ENCODE measurements around the gene FERMT2.
"Not testable (repeated sequence)": the region's sequence is repeated elsewhere in the genome, so short reads cannot be mapped to it uniquely, and the experiment has no call there.

The FERMT2 gene

DNA sequence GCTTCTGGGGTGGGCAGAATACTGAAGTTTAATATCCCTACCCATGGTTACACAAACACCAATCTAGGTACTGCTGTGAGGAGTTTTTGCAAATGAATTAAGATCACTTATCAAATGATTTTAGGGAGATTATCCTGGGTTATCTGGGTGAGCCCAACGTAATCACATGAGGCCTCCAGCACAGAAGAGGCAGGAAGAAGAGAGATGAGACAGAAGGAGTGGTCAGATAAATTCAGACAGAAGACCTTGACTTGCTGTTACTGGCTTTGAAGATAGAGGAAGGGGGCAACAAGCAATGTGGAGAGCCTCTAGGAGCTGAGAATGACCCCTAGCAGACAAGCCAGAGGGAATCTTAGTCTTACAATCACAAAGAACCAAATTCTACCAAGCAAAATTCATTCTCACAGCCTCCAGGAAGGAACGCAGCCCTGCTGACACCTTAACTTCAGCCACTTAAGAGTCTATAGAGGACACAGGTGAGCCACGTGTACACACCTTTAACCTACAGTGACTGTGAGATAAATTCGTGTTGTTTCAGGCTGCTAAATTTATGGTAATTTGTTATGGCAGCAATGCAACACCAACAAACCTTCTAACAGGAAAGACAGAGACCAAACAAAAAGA lies 49.4 kb downstream of the FERMT2 start:
- DNase-seq (ENCODE audit: low spot score): no peak

DNA sequence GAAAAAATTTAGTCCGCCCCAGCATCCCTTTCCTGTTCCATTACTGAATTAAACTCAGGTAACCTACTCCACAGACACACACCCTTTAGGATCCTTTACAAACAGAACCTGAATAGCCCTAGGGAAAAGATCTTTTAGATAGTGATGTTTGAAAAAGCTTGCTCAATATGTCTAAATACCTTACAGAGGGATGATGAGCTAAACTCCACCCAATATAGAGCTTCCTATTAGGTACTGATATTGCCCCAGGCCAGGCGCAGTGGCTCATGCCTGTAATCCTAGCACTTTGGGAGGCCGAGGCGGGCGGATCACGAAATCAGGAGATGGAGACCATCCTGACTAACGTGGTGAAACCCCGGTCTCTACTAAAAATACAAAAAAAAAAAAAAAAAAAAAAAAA lies 50.1 kb downstream of the FERMT2 start:
- DNase-seq (ENCODE audit: low spot score): no peak

DNA sequence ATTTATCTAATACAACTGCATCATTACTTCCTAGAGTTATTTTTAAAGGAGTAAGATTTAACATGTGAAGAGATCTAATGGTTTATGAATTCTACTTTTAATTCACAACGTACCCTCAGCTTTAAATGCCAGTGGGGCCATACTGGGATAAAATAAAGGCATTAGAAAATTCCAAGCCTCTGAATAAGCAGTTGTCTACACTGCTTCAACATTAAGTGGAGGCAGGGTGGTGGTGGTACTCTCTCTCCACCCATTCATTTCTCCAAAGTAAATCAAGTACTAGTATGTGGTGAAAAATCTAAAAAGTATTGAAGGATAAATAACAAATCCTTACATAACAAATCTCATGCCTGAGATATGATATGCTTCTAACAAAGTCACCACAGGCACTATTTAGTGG lies 52.4 kb downstream of the FERMT2 start:
- no peak for DNase-seq (ENCODE audit: low spot score)

DNA sequence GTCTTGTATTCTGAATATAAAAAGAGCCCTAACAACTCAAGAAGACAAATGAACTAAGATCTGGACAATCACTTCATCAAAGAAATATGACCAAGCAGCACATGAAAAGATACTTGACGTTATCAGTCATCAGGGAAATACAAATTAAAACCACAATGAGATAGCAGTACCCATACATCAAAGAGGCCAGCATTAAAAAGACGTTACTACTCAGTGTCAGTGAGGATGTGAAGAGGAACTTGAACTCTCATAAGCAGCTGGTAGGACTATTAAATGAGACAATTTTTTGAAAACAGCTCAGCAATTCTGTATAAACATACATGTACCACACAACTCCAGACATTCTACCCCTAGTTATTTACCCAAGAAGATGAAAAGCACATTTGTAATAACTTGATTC lies 55.9 kb downstream of the FERMT2 start:
- peak; percentile 3 for DNase-seq (ENCODE audit: low spot score)

DNA sequence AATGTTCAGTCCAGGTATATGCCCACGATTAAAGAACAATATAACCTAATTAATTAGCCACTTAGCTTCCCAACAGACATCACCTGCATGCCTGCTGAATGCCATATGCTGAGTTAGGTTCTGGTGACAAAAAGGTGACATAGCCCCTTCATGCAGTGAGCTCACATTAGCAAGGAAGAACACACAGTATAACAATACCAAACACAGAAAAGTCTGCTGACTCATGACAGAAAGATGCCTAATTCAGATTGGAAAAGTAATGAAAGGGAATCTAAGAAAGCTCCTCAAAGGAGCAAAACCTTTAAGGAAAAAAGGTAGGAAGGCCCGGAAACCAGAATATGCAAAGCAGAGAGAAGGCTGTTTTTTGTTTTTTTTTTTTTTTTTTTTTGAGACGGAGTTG lies 59.0 kb downstream of the FERMT2 start:
- no peak for DNase-seq (ENCODE audit: low spot score)

DNA sequence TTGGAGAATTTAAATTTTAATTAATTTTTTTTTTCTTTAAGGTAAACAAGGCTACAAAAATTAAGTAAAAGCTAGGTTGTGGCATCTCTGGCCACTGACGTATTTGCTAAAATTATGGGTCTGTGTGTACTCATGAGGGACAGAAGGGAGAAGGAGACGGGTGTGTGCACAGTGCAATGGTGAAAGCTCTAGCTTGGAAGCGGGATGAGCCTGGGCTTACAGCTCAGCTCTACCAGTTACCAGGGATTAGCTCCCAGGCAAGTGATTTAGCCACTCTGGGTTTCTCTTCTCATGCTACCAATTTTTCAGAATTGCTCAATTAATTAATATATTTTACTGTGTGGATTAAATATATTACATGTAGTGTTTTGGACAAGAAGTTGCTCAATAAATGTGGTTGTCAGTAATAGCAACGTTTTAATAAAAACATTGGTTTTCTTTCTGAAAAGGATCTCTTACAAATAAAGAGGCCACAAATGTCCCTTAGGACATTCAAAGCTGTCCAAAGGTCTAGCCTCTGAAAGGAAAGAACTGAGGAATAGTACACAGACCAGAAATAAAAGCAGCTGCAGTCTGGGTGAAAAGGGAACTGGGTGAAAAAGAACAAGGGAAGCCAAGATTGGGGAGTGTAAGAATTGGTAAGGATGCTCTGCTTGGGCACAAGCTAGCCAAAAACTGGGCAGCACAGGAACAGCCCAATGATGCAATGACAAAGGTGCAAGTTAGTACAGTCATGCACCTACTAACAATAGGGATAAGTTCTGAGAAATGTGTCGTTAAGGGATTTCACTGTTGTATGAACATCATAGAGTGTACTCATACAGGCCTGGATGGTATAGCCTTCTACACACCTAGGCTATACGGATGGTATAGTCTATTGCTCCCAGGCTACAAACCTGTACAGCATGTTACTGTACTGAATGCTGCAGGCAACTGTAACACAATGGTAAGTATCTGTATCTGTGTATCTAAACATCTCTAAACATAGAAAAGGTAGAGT lies 61.7 kb downstream of the FERMT2 start:
- no peak for DNase-seq (ENCODE audit: low spot score)

DNA sequence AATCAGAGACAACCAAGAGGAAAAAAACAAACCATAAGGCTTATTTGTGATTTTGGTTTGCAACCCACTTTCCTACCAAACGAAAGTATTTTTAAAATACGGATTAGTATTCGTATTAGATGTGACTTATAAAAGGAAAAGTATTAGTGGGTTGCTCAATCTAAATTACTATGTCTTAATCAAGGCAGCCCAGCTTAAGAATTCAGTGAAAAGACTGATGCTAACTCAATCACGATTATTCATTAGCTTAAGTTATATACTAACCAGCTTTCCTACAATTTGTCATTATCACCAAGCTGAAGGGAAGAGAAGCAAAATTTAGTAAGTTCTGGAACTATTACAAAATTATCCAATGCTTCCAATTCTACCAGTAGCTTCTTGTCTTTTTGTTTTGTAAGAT lies 62.7 kb downstream of the FERMT2 start:
- DNase-seq (ENCODE audit: low spot score): no peak

DNA sequence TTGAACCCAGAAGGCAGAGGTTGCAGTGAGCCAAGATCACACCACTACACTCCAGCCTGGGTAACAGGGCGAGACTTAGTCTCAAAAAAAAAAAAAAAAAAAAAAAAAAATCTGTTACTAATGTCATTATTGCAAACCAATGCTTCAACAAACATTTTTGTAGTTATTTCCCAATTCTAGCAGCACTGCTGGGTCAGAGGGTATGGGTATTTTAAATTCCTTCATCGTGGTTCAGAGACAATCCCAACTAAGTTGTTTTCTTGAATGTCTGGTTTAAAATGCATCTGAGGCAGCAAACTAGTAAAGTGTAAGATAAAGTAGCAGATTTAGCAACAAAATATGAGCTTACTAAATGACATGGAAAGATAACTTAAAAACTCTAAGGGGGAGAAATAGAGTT lies 65.6 kb downstream of the FERMT2 start:
- no peak for DNase-seq (ENCODE audit: low spot score)

DNA sequence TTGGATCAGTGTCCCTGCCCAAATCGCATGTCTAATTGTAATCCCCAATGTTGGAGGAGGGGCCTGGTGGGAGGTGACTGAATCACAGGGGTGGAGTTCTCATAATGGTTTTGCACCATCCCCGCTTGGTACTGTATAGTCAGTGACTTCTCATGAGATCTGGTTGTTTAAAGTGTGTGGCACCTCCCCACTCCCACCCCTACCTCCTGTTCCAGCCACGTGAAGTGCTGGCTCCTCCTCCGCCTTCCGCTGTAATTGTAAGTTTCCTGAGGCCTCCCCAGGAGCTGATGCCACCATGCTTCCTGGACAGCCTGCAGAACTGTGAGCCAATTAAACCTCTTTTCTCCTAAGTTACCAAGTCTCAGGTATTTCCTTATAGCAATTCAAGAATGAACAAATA lies 67.2 kb downstream of the FERMT2 start:
- DNase-seq (ENCODE audit: low spot score): no peak

DNA sequence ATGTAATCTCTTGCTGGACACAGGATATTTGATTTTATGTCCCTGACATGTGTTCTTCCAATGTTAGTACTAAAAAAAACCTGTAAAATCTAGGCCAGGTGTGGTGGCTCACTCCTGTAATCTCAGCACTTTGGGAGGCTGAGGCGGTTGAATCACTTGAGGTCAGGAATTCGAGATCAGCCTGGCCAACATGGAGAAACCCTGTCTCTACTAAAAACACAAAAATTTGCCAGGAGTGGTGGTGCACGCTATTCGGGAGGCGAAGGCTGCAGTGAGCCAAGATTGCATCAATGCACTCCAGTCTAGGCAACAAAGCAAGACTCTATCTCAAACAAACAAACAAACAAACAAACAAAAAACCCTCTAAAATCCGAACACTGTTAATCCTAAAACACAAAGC lies 68.0 kb downstream of the FERMT2 start:
- DNase-seq (ENCODE audit: low spot score): no peak

DNA sequence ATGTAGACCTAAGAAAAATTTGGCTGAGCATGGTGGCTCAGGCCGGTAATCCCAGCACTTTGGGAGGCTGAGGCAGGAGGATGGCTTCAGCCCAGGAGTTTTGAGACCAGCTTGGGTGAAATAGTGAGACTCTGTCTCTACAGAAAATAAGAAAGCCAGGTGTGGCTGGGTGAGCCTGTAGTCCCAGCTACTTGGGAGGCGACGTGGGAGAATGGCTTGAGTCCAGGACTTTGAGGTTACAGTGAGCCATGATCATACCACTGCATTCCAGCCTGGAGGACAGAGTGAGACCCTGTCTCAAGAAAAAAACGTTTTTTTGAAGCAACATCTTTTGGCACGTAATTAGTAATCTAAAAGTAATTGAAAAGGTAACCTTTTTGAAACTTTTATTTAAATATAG lies 70.9 kb downstream of the FERMT2 start:
- no peak for DNase-seq (ENCODE audit: low spot score)

DNA sequence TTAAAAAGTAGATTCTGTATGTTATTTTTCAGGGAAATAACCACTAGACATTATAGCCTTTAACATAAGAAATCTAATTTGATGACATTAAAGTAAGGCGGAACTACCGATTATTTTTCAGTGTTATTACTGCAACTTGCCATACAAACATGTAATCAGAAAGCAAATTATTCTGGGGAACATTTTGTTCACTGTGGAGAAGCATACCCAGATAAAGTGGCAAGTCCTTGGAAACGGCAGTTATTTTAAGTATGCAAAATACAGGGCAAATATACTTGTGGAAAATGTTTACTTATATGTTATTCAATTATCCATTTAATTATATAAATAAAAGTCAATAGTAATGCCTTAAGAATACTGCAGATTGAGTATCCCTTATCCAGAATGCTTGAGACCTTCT lies 71.9 kb downstream of the FERMT2 start:
- DNase-seq (ENCODE audit: low spot score): no peak

DNA sequence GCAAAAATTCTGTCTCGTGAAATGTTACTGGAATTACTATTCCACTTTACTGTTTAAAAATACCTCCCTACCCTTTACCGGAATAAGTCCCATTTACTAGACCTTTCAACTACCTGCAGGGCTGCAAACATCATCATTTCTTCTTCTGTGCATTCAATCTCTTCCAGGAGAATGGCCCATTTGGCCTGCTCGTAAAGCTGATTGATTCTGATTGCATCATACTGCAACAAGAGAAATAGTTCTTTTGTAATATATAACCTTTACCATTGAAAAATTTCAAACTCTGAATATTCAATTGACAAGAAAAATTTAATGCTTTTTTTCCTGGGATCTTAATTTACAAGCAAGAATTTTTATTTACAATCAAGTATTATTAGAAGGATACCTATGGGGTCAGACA lies 72.4 kb downstream of the FERMT2 start:
- no peak for DNase-seq (ENCODE audit: low spot score)

DNA sequence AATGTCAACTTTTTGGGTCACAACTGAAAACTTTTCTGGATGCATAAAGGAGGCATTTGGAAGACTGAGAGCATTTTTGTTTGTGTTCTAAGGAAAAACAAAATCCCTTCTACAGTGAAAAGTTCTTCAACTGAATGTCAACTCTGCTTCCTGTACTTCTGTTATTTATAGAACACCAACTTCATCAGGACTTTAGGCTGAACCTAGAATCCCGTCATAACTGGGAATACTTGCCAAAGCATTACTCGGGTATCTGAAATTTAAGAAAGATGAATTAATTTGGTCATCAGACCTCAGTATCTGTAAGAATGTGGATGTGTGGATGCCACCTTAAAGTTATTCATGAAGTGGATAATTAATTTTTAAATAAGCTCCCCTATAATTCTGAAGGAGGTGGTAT lies 73.2 kb downstream of the FERMT2 start:
- no peak for DNase-seq (ENCODE audit: low spot score)

DNA sequence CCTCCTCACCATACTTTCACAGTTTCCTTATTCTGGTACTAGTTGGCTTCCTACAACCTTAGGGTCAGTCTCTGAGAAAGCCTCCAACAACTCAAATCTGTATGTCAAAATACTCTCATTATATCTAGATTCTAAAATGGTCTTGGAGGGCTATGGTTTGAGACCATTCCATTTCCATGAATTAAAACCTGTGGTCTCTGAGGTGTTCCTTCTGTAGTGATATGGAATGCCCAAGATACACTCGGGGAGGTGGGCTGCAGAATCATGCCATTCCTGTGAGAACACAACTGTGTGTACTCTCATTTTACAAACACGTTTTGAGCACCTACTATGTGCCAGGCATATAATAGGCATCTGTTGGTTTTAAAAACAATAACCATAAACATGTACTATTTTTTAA lies 74.0 kb downstream of the FERMT2 start:
- DNase-seq (ENCODE audit: low spot score): no peak

DNA sequence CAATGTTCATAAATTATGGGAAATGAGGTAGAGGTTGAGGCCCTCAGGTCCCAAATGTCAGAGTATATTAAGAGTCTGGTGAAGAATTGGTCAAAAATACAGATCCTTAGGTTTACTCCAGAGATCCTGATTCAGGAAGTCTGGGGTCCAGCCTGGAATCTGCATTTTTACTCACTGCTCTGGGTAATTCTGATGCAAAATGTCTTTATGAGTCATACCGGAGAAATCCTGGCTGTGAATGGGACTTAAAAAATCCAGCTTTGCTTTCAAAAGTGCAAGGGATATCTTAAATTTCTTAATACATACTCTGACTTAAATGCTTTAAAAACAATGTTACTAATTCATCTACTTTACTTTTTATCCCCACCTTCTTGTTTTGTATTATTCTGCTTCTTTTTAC lies 74.5 kb downstream of the FERMT2 start:
- DNase-seq (ENCODE audit: low spot score): no peak

DNA sequence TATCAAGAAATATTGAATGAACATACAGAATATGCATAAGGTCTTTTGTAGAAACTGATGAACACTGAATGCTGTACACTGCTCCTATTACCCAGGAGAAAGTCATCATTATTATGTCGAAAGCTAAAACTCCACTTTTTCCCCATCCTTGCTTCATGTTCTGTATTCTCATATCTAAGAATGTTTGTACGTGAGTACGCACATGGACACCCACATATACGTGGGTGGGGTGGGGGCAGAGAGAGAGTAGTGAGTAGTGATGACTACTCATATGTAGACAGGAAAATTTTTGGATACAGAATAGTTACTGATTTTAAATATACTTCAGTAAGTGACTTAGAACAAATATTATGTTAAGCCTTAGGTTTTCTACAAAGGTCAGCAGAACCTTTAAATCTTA lies 75.1 kb downstream of the FERMT2 start:
- no peak for DNase-seq (ENCODE audit: low spot score)

DNA sequence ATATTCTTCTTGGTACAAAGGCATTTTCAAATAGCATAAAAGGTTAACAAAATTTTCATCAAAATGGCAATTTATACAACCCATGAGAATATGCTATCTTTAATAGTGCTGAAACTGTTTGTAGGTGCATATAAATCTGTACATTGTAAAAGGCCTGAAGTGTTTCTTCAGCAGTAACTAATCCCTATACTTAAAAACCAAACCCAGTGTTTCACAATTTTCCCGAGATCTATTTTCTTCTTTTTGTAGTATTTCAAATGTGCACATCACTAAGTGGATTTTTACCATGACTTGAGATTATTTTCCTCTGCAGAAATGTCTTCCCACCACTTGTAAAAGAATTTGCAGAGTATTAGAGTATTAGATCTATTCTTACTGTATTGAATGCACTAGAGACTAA lies 76.5 kb downstream of the FERMT2 start:
- no peak for DNase-seq (ENCODE audit: low spot score)

DNA sequence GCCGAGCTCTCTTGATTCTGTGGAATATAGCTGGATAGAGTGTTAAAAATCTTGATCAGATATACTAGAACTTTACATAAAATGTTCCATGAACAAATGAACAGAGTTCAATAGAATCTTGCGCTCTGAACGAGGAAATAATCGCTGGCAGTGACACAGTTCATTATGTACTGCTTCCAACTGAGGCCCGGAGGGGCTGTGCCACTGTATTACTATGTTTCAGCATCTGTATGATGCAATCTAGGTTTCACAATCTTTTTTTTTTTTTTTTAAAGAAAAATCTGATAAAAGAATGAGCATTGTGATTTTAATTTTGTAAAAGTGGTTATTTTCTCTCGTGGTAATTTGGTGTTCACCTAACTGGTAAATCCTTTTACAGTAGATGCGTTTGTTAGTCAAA lies 77.2 kb downstream of the FERMT2 start:
- no peak for DNase-seq (ENCODE audit: low spot score)

DNA sequence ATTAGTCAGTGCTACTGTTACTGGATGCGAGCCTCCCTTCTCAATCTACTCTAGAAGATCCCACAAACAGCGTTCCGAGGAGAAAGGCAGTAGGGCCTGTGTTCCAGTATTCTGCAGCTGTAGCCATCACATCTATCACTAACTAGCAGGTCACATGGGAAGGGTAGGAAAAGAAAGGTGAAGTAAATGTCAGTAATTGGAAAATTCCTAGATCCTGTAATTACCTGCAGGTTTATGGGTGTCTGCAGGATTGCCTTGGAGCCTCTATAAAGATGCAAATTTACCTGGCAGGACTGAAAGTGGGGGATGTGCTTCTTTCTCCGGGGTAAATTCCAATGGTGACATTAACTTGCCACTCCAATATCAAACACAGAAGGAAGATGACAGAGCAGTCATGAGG lies 77.8 kb downstream of the FERMT2 start:
- no peak for DNase-seq (ENCODE audit: low spot score)

DNA sequence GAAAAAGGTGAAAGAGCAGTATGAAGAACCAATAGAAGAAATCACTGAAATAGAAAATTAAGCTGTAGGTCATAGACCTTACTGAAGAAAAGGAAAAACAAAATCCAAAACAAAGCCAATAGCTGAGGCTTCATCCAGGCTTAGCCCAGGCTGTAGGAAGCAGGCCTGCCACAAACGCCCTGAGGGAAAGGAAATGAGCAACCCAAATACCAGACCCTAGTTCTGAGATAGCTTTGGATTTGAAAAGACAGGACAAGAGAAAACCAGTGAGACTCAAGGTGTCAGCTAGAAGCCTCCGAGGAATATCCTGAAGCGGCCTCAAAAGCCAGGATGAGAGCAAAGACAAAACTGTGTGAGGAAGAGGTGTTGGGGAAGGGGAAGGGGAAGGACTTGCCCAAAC lies 79.2 kb downstream of the FERMT2 start:
- DNase-seq (ENCODE audit: low spot score): no peak

DNA sequence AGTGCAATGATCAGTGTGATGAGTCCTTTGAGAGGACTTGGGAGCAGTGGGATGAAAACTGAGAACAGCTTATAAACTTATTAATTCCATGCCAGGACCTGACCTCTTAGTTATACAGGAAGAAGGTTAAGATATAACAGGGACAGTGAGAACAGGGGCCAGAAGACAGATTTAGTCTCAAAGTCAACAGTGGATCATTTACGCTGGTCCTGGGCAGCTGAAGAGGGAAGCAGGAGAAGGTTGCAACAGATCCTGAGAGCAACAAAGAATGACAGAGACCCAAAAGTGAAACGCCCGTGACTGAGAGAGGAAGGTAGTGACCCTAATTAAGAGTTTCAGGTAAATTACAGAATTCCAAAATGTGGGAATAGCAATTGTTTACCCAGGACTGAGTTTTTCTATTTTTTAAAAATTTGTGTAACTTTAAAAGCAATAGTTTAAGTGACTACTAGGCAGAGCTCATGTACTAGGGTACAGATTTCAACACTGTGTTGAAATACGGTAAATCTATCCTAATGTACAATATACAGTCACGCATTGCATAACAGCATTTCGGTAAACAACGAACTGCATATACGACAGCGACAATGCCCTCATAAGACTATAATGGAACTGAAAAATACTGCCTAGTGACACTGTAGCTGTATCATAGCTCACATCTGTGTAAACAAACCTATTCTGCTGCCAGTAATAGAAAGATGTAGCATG lies 81.8 kb downstream of the FERMT2 start:
- DNase-seq (ENCODE audit: low spot score): no peak

DNA sequence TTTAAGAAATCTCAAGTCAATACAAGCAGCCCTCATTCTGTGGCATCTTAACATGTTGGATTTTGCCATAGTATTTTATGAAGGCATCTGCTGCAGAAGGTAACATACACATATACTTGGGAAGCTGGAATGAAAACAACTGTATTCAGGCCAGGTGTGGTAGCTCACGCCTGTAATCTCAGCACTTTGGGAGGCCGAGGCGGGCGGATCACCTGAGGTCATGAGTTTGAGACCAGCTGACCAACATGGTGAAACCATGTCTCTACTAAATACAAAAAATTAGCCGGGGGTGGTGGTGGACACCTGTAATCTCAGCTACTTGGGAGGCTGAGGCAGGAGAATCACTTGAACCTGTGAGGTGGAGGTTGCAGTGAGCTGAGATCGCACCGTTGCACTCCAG lies 86.0 kb downstream of the FERMT2 start:
- not testable (repeated sequence) for DNase-seq (ENCODE audit: low spot score)

Measured in NAMALWA (cell line).